Raji (cell line): Measurements from ENCODE around the gene BTBD9.

Experiments used
- POLR2A ChIP-seq: IDR thresholded peaks from 2 replicates; pipeline ENCODE4 v1.6.1; 2011; ENCODE audit warnings: low read depth, low read length, control low read depth; ENCODE audit not compliant: insufficient read depth

The BTBD9 gene

GRCh38 chr6:38142178-38142902, 497.4 kb downstream of the BTBD9 start:
- no peak for TF ChIP-seq POLR2A

GRCh38 chr6:38141716-38142115, 498.0 kb downstream of the BTBD9 start:
- no peak for TF ChIP-seq POLR2A

DNA sequence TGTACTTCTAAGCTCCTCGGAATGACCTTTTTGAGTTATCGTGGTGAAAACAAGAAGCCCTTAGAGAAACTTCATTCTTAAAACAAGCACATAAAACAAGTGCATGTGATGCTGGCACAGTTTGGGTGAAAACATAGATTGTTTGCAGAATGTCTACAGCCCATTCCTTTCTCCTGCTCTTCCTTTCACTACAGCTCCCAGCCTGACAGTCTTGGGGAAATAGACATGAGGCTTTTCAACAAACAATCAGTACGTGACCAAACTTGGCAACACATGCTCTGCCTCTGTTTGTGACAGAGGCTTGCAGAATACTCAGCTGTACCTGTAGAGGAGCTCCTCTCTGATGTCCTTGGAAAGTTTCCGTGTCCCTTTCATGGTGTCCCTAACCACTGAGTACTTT, 498.6 kb downstream of the BTBD9 start:
- TF ChIP-seq POLR2A, result no peak

- no peak for TF ChIP-seq POLR2A
Observed at GRCh38 chr6:38138374-38138773, 501.4 kb downstream of the BTBD9 start.

- no peak for TF ChIP-seq POLR2A
Observed at GRCh38 chr6:38137608-38138265, 502.0 kb downstream of the BTBD9 start.

DNA sequence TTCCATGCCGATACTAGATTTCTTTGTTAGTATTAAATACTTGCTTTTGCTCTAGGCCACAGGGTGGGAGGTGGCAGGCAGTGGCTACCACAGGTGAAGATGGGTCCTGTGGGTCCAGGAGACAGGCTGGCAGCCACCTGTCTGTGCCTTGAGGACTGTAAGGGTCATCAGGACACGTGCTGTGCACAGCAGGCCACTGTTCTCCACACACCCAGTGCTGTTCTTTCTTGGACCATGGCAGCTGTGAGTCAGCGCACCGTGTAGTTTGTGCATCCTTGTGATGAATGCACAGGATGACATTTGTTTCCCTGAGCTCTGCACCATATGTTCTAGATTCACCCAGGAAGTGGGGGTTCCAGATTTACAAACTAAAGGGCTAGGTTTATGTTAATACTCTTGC, 503.2 kb downstream of the BTBD9 start:
- no peak for TF ChIP-seq POLR2A

GRCh38 chr6:38134704-38135088, 505.0 kb downstream of the BTBD9 start:
- TF ChIP-seq POLR2A, result no peak

- no peak for TF ChIP-seq POLR2A
Observed at GRCh38 chr6:38133932-38134703, 505.6 kb downstream of the BTBD9 start.

GRCh38 chr6:38131527-38131965, 508.2 kb downstream of the BTBD9 start:
- no peak for TF ChIP-seq POLR2A

- TF ChIP-seq POLR2A, result no peak
Observed at GRCh38 chr6:38127284-38127683, 512.4 kb downstream of the BTBD9 start.

DNA sequence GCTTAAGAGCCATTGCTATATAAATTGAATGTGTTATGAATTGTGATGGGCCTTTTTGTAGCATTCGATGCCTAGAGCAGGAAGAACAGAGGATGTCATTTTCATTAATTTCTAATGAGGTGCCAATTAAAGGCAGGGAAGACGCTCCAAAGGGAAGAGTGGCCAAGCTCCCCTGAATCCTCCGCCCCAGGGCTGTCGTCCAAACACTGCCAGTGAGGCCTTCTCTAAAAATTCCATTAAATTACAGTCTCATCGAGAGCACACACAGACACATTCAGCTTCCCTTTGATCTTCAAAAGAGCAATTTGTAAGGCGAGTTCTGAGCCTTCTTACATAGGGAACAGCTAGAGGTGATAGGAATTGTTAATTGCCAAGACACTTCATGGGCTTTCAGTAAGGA, 520.2 kb downstream of the BTBD9 start:
- no peak for TF ChIP-seq POLR2A

DNA sequence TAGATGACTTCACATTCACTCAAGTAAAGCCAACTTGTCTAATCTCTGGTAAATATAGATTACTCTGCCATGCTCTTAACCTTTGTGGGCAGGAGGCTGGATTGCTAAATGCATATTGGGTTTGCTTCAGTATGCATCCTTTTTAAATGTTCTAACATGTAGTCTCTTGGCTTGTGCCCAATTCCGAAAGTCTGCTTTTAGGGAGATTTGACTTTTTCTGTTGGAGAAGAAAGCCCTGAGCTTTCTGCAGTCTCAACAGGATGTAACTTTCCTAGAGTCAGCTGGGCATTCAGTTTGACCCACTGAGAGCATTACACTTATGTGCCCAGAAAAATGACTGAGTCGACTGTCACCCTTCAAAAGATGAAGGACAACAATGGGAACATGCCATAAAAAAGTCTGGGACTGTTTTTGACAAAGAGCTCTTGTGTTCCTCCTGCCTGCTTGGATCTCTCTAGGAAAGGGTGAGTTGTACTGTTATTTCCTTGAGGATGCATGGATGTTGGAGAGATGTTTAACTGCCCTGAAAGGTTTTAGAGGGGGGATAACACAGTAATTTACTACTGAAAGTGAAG, 520.9 kb downstream of the BTBD9 start:
- no peak for TF ChIP-seq POLR2A
